Mesothelial cell of epicardium (in vitro differentiated cells): ENCODE results near the gene FARP2. TPM values are rescaled to one million over a fixed set of nuclear protein-coding genes. Genes with fewer than 3 reads are reported as not detected.
A peak's percentile ranks its signal among the peaks of the same experiment; 100 is the strongest.

Experiments used
- DNase-seq, 2 experiments: peaks; one replicate each; pipeline ENCODE4 v3.0.0; 2021; ENCODE audit warnings: low spot score in 2 of 2; ENCODE audit not compliant: unreplicated experiment in 2 of 2
- H3K27ac Mint-ChIP-seq: 2 replicates; pipeline ENCODE4 v1.8.0; 2021; ENCODE audit warnings: mixed read lengths
- H3K27me3 Mint-ChIP-seq: 2 replicates; pipeline ENCODE4 v1.8.0; 2021; ENCODE audit warnings: low read depth, mixed read lengths
- H3K36me3 Mint-ChIP-seq: 2 replicates; pipeline ENCODE4 v1.8.0; 2021; ENCODE audit warnings: mixed read lengths
- H3K4me1 Mint-ChIP-seq: 2 replicates; pipeline ENCODE4 v1.8.0; 2021; ENCODE audit warnings: mixed read lengths
- H3K4me3 Mint-ChIP-seq: 2 replicates; pipeline ENCODE4 v1.8.0; 2021; ENCODE audit warnings: mild to moderate bottlenecking, moderate library complexity, mixed read lengths
- H3K9me3 Mint-ChIP-seq: 2 replicates; pipeline ENCODE4 v1.8.0; 2021; ENCODE audit warnings: mixed read lengths
- microRNA-seq: library from miRNA; unstranded; fragments of <30 nt; microRNA quantifications from one replicate; pipeline ENCODE4 v1.2.0, GENCODE V29; 2021; ENCODE audit warnings: inconsistent platforms, mixed read lengths
- total RNA-seq: library from RNA; stranded (reverse); gene quantifications from 3 replicates; pipeline ENCODE4 v1.2.1, GENCODE V29; 2021
- TF ChIP-seq, protein P1 (sequence below): fragments of 200-600 bp; sonication (generic); IDR thresholded peaks from one replicate; pipeline ENCODE4 v1.5.0; 2021; ENCODE audit warnings: antibody characterized with exemption; ENCODE audit not compliant: unreplicated experiment

FARP2 gene
- total RNA-seq, 1 donor from 2014 or later: 54.9 TPM

DNA sequence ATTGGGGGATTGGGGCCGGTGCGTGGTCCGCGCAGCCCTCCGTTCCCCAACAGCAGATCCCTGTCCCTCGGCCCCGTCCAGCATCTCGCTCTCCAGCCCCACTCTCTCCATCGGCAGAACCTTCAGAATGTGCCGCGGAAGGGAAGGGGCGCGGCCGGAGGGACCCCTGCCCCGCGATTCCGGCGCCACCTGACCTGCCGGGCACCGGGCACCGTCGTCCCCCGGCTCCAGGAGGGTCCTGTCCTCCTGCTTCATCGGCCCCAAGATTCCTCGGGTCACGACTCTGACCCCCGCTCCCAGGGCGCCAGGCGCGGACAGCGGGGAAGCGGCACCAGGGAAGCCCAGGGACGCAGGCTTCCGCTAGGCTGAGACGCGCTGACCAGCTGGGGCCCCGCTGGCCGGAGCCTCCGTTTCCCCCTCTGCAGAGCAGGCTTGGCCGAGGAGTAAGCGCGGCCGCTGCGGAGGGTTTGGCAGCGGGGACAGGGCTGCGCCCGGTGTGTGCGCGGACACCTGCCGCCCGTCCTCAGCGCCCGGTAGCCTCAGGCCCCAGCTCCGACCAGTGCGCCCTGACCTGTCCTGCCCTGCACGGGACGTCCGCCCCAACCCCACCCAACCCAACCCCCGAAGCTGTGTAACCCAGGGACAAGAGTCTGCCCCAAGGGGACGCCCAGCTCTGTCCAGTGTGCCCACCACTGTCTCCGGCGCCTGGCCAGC is 185.6 kb downstream of the FARP2 start:
- Mint-ChIP-seq H3K27me3 (peaks cover 20% of the 10 kb centered on the region), H3K27ac (no peak overlapping the region), H3K9me3 (no peaks in the 10 kb centered on the region), H3K36me3 (no peaks in the 10 kb centered on the region), H3K4me1 (peaks cover 4% of the 10 kb centered on the region), H3K4me3 (peak overlapping the region; percentile 9)
- DNase-seq: no peak
- TF ChIP-seq, protein P1, sequence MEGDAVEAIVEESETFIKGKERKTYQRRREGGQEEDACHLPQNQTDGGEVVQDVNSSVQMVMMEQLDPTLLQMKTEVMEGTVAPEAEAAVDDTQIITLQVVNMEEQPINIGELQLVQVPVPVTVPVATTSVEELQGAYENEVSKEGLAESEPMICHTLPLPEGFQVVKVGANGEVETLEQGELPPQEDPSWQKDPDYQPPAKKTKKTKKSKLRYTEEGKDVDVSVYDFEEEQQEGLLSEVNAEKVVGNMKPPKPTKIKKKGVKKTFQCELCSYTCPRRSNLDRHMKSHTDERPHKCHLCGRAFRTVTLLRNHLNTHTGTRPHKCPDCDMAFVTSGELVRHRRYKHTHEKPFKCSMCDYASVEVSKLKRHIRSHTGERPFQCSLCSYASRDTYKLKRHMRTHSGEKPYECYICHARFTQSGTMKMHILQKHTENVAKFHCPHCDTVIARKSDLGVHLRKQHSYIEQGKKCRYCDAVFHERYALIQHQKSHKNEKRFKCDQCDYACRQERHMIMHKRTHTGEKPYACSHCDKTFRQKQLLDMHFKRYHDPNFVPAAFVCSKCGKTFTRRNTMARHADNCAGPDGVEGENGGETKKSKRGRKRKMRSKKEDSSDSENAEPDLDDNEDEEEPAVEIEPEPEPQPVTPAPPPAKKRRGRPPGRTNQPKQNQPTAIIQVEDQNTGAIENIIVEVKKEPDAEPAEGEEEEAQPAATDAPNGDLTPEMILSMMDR: no peak

GRCh38 chr2:241542278-241542605 is 186.2 kb downstream of the FARP2 start:
- Mint-ChIP-seq H3K9me3 (no peaks in the 10 kb centered on the region), H3K27ac (no peak overlapping the region), H3K27me3 (peaks cover 20% of the 10 kb centered on the region), H3K4me1 (peaks cover 4% of the 10 kb centered on the region), H3K36me3 (no peaks in the 10 kb centered on the region), H3K4me3 (no peak overlapping the region)
- TF ChIP-seq, protein P1: no peak
- DNase-seq: no peak

Small RNAs within 50 kb of the gene (microRNA-seq; reads per million reads assigned to microRNA genes)
- gene MIR3133: not detected

Other genes starting within 250 kb of the FARP2 start
- gene PASK, start 206.8 kb upstream of the FARP2 start, total RNA-seq: 26.1 to 31.0 TPM (median 30.8 TPM) in 3 replicates
- 37.3 to 40.4 TPM (median 37.8 TPM) in 3 replicates for gene PPP1R7, start 205.8 kb upstream of the FARP2 start, total RNA-seq
- 3.8 to 4.5 TPM (median 3.8 TPM) in 3 replicates for gene ANO7, start 167.6 kb upstream of the FARP2 start, total RNA-seq
- 479 to 484 TPM (median 480 TPM) in 3 replicates for gene HDLBP, start 40.6 kb upstream of the FARP2 start, total RNA-seq
- 507 to 522 TPM (median 508 TPM) in 3 replicates for gene SEPTIN2, start 40.4 kb upstream of the FARP2 start, total RNA-seq
- gene STK25, start 152.3 kb downstream of the FARP2 start, total RNA-seq: 183 to 193 TPM (median 192 TPM) in 3 replicates
- 33.0 to 37.2 TPM (median 36.0 TPM) in 3 replicates for gene BOK, start 202.5 kb downstream of the FARP2 start, total RNA-seq